SK-N-SH treated with all-trans-retinoic acid at 6 μM for 48 hours (cell line): ENCODE measurements around the gene SLC7A6OS.

ENCODE experiments used
- ATAC-seq: fragments of 200-7000 bp; cut with Tn5 transposase; 3 replicates; pipeline ENCODE4 v1.9.1; 2020; ENCODE audit warnings: mild to moderate bottlenecking, moderate library complexity
- ARNTL ChIP-seq: fragments of 450-650 bp; formaldehyde crosslinking; IDR thresholded peaks from 2 replicates; pipeline ENCODE4 v1.5.0; 2020; ENCODE audit warnings: low read depth, mild to moderate bottlenecking, moderate library complexity, borderline replicate concordance
- BACH2 ChIP-seq: fragments of 250-450 bp; sonication (Bioruptor Pico); IDR thresholded peaks from 2 replicates; pipeline ENCODE4 v1.9.0; 2021; ENCODE audit warnings: mild to moderate bottlenecking, borderline replicate concordance
- CSDC2 ChIP-seq: fragments of 250-450 bp; sonication (Bioruptor Pico); IDR thresholded peaks from 2 replicates; pipeline ENCODE4 v1.5.0; 2020; ENCODE audit warnings: mild to moderate bottlenecking, moderate library complexity
- ESRRG ChIP-seq: fragments of 250-450 bp; sonication (Bioruptor Pico); IDR thresholded peaks from 2 replicates; pipeline ENCODE4 v1.6.1; 2021; ENCODE audit warnings: mild to moderate bottlenecking
- ISL1 ChIP-seq: fragments of 250-450 bp; sonication (Bioruptor Pico); IDR thresholded peaks from 2 replicates; pipeline ENCODE4 v2.1.2; 2022; ENCODE audit warnings: mild to moderate bottlenecking, moderate library complexity
- OSR1 ChIP-seq: fragments of 250-450 bp; sonication (Bioruptor Pico); IDR thresholded peaks from 2 replicates; pipeline ENCODE4 v1.8.0; 2022; ENCODE audit warnings: moderate library complexity, mild to moderate bottlenecking, inconsistent platforms
- PPARA ChIP-seq: fragments of 250-450 bp; sonication (Bioruptor Pico); IDR thresholded peaks from 2 replicates; pipeline ENCODE4 v1.5.0; 2020; ENCODE audit warnings: mild to moderate bottlenecking, borderline replicate concordance
- SNAI2 ChIP-seq: fragments of 250-450 bp; sonication (Bioruptor Pico); IDR thresholded peaks from 2 replicates; pipeline ENCODE4 v1.5.0; 2020; ENCODE audit warnings: mild to moderate bottlenecking, moderate library complexity
- TCF4 ChIP-seq: fragments of 250-450 bp; sonication (Bioruptor Pico); IDR thresholded peaks from 2 replicates; pipeline ENCODE4 v1.8.0; 2021; ENCODE audit warnings: mild to moderate bottlenecking, moderate library complexity, borderline replicate concordance
- TOX ChIP-seq: fragments of 250-450 bp; sonication (Bioruptor Pico); IDR thresholded peaks from 2 replicates; pipeline ENCODE4 v1.8.0; 2021; ENCODE audit warnings: mild to moderate bottlenecking, moderate library complexity, borderline replicate concordance
- ZC3H10 ChIP-seq: fragments of 250-450 bp; sonication (Bioruptor Pico); IDR thresholded peaks from 2 replicates; pipeline ENCODE4 v1.5.1; 2021; ENCODE audit warnings: mild to moderate bottlenecking, moderate library complexity
- ZFP30 ChIP-seq: fragments of 450-650 bp; formaldehyde crosslinking; IDR thresholded peaks from 2 replicates; pipeline ENCODE4 v1.5.0; 2022; ENCODE audit warnings: mild to moderate bottlenecking, moderate library complexity
- ZNF70 ChIP-seq: fragments of 450-650 bp; formaldehyde crosslinking; IDR thresholded peaks from 2 replicates; pipeline ENCODE4 v1.5.0; 2020; ENCODE audit warnings: mild to moderate bottlenecking, moderate library complexity
- ZNF8 ChIP-seq: fragments of 450-650 bp; formaldehyde crosslinking; IDR thresholded peaks from 2 replicates; pipeline ENCODE4 v1.5.0; 2020; ENCODE audit warnings: mild to moderate bottlenecking, moderate library complexity
- TF ChIP-seq, protein P1 (sequence below): fragments of 250-450 bp; sonication (Bioruptor Pico); IDR thresholded peaks from 2 replicates; pipeline ENCODE4 v1.5.1; 2021; ENCODE audit warnings: mild to moderate bottlenecking, moderate library complexity
- TF ChIP-seq, protein P2 (sequence below): fragments of 250-450 bp; sonication (Bioruptor Pico); IDR thresholded peaks from 2 replicates; pipeline ENCODE4 v1.8.0; 2020; ENCODE audit warnings: mild to moderate bottlenecking, moderate library complexity, borderline replicate concordance
- TF ChIP-seq, protein P3 (sequence below): fragments of 250-450 bp; sonication (Bioruptor Pico); IDR thresholded peaks from 2 replicates; pipeline ENCODE4 v1.5.1; 2020; ENCODE audit warnings: low read depth, mild to moderate bottlenecking, moderate library complexity
- TF ChIP-seq, protein P4 (sequence below): fragments of 250-450 bp; sonication (Bioruptor Pico); IDR thresholded peaks from 2 replicates; pipeline ENCODE4 v1.8.0; 2021; ENCODE audit warnings: low read depth, mild to moderate bottlenecking, moderate library complexity, borderline replicate concordance
- TF ChIP-seq, protein P5 (sequence below): fragments of 250-450 bp; sonication (Bioruptor Pico); IDR thresholded peaks from 2 replicates; pipeline ENCODE4 v1.5.0; 2020; ENCODE audit warnings: mild to moderate bottlenecking, moderate library complexity

The SLC7A6OS gene

DNA sequence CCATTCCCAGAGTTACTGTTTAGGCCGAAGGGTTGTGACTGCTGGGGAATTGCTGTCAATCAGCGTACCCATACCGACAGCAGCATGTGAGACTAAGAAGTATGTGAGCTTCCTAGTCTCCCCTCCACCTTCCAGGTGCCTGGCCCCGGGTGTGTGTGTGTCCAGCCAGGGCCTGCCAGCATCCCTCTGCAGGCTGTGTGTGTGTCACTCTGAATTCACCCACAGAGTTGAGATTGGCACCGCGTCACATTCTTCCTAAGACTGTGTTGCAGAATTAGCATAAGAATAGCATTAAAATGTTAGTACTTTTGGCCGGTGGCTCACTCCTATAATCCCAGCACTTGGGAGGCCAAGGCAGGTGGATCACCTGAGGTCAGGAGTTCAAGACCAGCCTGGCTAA, 31.9 kb upstream of the SLC7A6OS start (continued):
- TF ChIP-seq, protein P1, sequence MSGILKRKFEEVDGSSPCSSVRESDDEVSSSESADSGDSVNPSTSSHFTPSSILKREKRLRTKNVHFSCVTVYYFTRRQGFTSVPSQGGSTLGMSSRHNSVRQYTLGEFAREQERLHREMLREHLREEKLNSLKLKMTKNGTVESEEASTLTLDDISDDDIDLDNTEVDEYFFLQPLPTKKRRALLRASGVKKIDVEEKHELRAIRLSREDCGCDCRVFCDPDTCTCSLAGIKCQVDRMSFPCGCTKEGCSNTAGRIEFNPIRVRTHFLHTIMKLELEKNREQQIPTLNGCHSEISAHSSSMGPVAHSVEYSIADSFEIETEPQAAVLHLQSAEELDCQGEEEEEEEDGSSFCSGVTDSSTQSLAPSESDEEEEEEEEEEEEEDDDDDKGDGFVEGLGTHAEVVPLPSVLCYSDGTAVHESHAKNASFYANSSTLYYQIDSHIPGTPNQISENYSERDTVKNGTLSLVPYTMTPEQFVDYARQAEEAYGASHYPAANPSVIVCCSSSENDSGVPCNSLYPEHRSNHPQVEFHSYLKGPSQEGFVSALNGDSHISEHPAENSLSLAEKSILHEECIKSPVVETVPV, result no peak
- TF ChIP-seq PPARA (CRISPR knock-in tag) (no peak), ZFP30 (CRISPR knock-in tag) (no peak), TCF4 (CRISPR knock-in tag) (no peak), ESRRG (CRISPR knock-in tag) (no peak), SNAI2 (no peak), OSR1 (CRISPR knock-in tag) (no peak)

DNA sequence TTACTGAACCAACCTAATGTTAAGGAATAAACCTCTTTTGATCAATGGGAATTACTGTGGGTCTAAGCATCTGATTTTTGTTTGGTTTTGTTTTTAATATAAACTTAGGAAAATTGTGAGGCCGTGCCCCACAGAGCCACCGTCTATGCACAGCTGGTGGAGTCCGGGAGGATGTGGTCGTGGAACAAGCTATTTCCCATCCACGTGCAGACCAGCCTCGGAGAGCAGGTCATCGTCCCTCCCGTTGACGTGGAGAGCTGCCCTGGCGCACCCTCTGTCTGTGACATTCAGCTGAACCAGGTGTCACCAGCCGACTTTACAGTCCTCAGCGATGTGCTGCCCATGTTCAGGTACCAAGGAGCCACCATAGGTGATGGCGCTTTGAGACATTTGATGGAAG, 28.5 kb upstream of the SLC7A6OS start:
- no peak for TF ChIP-seq PPARA (CRISPR knock-in tag)
- TF ChIP-seq SNAI2, result no peak
- TF ChIP-seq TCF4 (CRISPR knock-in tag), result no peak
- TF ChIP-seq, protein P2, sequence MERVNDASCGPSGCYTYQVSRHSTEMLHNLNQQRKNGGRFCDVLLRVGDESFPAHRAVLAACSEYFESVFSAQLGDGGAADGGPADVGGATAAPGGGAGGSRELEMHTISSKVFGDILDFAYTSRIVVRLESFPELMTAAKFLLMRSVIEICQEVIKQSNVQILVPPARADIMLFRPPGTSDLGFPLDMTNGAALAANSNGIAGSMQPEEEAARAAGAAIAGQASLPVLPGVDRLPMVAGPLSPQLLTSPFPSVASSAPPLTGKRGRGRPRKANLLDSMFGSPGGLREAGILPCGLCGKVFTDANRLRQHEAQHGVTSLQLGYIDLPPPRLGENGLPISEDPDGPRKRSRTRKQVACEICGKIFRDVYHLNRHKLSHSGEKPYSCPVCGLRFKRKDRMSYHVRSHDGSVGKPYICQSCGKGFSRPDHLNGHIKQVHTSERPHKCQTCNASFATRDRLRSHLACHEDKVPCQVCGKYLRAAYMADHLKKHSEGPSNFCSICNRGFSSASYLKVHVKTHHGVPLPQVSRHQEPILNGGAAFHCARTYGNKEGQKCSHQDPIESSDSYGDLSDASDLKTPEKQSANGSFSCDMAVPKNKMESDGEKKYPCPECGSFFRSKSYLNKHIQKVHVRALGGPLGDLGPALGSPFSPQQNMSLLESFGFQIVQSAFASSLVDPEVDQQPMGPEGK, result no peak
- TF ChIP-seq CSDC2, result no peak
- TF ChIP-seq, protein P3, sequence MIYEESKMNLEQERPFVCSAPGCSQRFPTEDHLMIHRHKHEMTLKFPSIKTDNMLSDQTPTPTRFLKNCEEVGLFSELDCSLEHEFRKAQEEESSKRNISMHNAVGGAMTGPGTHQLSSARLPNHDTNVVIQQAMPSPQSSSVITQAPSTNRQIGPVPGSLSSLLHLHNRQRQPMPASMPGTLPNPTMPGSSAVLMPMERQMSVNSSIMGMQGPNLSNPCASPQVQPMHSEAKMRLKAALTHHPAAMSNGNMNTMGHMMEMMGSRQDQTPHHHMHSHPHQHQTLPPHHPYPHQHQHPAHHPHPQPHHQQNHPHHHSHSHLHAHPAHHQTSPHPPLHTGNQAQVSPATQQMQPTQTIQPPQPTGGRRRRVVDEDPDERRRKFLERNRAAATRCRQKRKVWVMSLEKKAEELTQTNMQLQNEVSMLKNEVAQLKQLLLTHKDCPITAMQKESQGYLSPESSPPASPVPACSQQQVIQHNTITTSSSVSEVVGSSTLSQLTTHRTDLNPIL, result no peak
- TF ChIP-seq BACH2 (CRISPR knock-in tag), result no peak
- no peak for TF ChIP-seq ISL1 (CRISPR knock-in tag)
- TF ChIP-seq ARNTL (CRISPR knock-in tag), result no peak
- TF ChIP-seq OSR1 (CRISPR knock-in tag), result no peak
- TF ChIP-seq, protein P4, sequence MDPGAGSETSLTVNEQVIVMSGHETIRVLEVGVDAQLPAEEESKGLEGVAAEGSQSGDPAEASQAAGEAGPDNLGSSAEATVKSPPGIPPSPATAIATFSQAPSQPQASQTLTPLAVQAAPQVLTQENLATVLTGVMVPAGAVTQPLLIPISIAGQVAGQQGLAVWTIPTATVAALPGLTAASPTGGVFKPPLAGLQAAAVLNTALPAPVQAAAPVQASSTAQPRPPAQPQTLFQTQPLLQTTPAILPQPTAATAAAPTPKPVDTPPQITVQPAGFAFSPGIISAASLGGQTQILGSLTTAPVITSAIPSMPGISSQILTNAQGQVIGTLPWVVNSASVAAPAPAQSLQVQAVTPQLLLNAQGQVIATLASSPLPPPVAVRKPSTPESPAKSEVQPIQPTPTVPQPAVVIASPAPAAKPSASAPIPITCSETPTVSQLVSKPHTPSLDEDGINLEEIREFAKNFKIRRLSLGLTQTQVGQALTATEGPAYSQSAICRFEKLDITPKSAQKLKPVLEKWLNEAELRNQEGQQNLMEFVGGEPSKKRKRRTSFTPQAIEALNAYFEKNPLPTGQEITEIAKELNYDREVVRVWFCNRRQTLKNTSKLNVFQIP (CRISPR knock-in tag), result no peak
- TF ChIP-seq ZC3H10 (CRISPR knock-in tag), result no peak
- no peak for TF ChIP-seq ZNF70 (CRISPR knock-in tag)
- no peak for ATAC-seq

DNA sequence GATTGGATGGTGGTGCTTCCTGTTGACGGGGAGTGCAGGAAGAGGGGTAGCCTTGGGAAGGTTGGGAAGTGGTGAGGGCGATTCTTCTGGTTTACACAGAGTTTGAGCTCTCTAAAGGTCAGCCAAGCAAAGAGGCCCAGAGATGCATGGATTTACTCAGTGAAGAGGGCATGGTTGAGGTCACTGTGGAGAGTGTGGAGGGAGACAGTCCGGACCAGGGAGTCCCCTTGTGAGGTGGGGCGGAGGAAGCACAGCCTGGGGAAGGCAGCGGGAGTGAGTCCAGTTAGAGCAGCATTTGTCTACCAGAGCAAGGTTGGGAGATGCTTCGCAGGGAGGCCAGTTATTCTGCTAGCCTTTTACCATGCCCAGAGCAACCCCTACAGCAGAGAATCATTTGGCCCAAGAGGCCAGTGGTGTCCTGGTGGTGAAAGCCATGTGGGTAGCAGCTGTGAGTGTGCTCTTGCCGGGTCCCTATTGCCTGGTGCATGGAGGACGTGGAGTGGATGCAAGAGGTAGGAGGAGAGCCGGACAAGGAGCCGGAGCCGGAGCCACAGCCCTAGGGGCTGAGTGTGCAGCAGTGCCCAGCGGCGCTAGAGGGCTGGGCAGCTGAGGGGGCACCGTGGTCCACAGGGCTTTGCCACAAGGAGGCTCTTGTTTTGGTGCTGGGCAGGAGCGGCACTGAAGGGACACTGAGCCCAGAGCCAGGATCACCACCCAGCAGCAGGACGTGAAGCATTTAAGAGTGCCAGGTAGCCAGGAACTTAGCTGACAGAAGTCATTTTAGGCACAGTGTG, 27.8 kb upstream of the SLC7A6OS start:
- no peak for ATAC-seq

More for the DNA sequence above, 27.8 kb upstream of the SLC7A6OS start:
- no peak for TF ChIP-seq ZNF8
- TF ChIP-seq, protein P5, sequence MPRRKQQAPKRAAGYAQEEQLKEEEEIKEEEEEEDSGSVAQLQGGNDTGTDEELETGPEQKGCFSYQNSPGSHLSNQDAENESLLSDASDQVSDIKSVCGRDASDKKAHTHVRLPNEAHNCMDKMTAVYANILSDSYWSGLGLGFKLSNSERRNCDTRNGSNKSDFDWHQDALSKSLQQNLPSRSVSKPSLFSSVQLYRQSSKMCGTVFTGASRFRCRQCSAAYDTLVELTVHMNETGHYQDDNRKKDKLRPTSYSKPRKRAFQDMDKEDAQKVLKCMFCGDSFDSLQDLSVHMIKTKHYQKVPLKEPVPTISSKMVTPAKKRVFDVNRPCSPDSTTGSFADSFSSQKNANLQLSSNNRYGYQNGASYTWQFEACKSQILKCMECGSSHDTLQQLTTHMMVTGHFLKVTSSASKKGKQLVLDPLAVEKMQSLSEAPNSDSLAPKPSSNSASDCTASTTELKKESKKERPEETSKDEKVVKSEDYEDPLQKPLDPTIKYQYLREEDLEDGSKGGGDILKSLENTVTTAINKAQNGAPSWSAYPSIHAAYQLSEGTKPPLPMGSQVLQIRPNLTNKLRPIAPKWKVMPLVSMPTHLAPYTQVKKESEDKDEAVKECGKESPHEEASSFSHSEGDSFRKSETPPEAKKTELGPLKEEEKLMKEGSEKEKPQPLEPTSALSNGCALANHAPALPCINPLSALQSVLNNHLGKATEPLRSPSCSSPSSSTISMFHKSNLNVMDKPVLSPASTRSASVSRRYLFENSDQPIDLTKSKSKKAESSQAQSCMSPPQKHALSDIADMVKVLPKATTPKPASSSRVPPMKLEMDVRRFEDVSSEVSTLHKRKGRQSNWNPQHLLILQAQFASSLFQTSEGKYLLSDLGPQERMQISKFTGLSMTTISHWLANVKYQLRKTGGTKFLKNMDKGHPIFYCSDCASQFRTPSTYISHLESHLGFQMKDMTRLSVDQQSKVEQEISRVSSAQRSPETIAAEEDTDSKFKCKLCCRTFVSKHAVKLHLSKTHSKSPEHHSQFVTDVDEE (CRISPR knock-in tag), result no peak
- no peak for TF ChIP-seq BACH2 (CRISPR knock-in tag)
- TF ChIP-seq TOX (CRISPR knock-in tag), result no peak
- TF ChIP-seq, protein P1, result no peak
